Progenitor cell of endocrine pancreas (in vitro differentiated cells): Measurements from ENCODE around the gene HTR3B. TPM values are rescaled to one million over a fixed set of nuclear protein-coding genes. Genes with fewer than 3 reads are reported as not detected.
A peak's percentile ranks its signal among the peaks of the same experiment; 100 is the strongest.

Experiments used
- DNase-seq: peaks from one replicate; pipeline ENCODE4 v3.0.0; 2021; ENCODE audit warnings: low spot score; ENCODE audit not compliant: unreplicated experiment
- H3K27ac Mint-ChIP-seq: 2 replicates; pipeline ENCODE4 v1.8.0; 2021; ENCODE audit warnings: mild to moderate bottlenecking, moderate library complexity, mixed read lengths
- H3K27me3 Mint-ChIP-seq: 2 replicates; pipeline ENCODE4 v1.8.0; 2021; ENCODE audit warnings: mixed read lengths
- H3K36me3 Mint-ChIP-seq: 2 replicates; pipeline ENCODE4 v1.8.0; 2022; ENCODE audit warnings: mixed read lengths; ENCODE audit not compliant: insufficient read depth
- H3K4me1 Mint-ChIP-seq: 2 replicates; pipeline ENCODE4 v1.8.0; 2021; ENCODE audit warnings: low read depth, mixed read lengths
- H3K4me3 Mint-ChIP-seq: 2 replicates; pipeline ENCODE4 v1.8.0; 2021; ENCODE audit warnings: low read depth, mild to moderate bottlenecking, moderate library complexity, mixed read lengths
- H3K9me3 Mint-ChIP-seq: 2 replicates; pipeline ENCODE4 v1.8.0; 2021; ENCODE audit warnings: low read depth, mixed read lengths
- total RNA-seq: library from RNA; stranded (reverse); gene quantifications from 2 replicates; pipeline ENCODE4 v1.2.1, GENCODE V29; 2021
- TF ChIP-seq, protein P1 (sequence below): fragments of 200-600 bp; sonication (generic); IDR thresholded peaks from one replicate; pipeline ENCODE4 v1.5.0; 2021; ENCODE audit warnings: antibody characterized with exemption, mild to moderate bottlenecking; ENCODE audit not compliant: unreplicated experiment

The HTR3B gene
- total RNA-seq, 1 donor from 2014 or later = not detected

GRCh38 chr11:113864410-113864809 is 40.2 kb upstream of the HTR3B start:
- H3K36me3 Mint-ChIP-seq = peaks cover 20% of the 10 kb centered on the region

DNA sequence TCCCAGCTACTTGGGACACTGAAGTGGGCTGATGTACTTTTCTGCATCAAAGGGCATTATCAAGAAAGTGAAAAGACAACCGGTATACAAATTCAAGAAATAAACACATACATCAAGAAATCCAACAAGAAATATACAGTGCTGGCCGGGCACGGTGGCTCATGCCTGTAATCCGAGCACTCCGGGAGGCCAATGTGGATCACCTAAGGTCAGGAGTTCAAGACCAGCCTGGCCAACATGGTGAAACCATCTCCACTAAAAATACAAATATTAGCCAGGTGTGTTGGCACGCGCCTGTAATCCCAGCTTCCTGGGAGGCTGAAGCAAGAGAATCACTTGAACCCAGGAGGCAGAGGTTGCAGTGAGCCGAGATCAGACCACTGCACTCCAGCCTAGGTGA is 38.7 kb upstream of the HTR3B start:
- Mint-ChIP-seq H3K4me1 (peaks cover 8% of the 10 kb centered on the region), H3K4me3 (no peak overlapping the region), H3K27ac (no peak overlapping the region), H3K9me3 (peaks cover 2% of the 10 kb centered on the region), H3K27me3 (no peaks in the 10 kb centered on the region), H3K36me3 (peaks cover 20% of the 10 kb centered on the region)
- DNase-seq = no peak
- TF ChIP-seq, protein P1, sequence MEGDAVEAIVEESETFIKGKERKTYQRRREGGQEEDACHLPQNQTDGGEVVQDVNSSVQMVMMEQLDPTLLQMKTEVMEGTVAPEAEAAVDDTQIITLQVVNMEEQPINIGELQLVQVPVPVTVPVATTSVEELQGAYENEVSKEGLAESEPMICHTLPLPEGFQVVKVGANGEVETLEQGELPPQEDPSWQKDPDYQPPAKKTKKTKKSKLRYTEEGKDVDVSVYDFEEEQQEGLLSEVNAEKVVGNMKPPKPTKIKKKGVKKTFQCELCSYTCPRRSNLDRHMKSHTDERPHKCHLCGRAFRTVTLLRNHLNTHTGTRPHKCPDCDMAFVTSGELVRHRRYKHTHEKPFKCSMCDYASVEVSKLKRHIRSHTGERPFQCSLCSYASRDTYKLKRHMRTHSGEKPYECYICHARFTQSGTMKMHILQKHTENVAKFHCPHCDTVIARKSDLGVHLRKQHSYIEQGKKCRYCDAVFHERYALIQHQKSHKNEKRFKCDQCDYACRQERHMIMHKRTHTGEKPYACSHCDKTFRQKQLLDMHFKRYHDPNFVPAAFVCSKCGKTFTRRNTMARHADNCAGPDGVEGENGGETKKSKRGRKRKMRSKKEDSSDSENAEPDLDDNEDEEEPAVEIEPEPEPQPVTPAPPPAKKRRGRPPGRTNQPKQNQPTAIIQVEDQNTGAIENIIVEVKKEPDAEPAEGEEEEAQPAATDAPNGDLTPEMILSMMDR = no peak

More at GRCh38 chr11:113864410-113864809, 40.2 kb upstream of the HTR3B start:
- Mint-ChIP-seq H3K27ac (no peak overlapping the region), H3K9me3 (peaks cover 2% of the 10 kb centered on the region), H3K27me3 (no peaks in the 10 kb centered on the region), H3K4me3 (no peak overlapping the region), H3K4me1 (peaks cover 14% of the 10 kb centered on the region)
- TF ChIP-seq, protein P1 = no peak
- DNase-seq = no peak

GRCh38 chr11:113867843-113868503 is 36.6 kb upstream of the HTR3B start:
- Mint-ChIP-seq H3K9me3 (peaks cover 2% of the 10 kb centered on the region), H3K27ac (no peak overlapping the region), H3K4me1 (peaks cover 19% of the 10 kb centered on the region), H3K36me3 (peaks cover 25% of the 10 kb centered on the region), H3K27me3 (no peaks in the 10 kb centered on the region), H3K4me3 (no peak overlapping the region)
- DNase-seq = no peak
- TF ChIP-seq, protein P1 = no peak

DNA sequence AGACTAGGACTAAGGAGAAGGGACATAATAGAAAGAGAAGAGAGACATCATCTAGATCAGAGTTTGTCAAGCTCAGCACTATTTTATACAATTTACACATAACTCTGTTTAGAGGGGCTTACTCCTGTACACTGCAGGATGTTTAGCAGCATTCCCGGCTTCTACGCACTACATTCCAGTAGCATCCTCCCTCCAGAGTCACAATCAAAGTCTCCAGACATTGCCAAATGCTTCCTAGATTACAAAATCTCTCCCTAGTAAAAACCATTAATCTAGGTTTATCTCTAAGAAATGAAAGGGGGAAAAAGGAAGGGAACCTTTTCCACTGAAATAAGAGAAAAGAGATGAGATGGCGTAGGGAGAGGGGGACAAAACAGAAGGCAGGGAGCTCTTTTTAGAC is 33.3 kb upstream of the HTR3B start:
- DNase-seq = no peak
- TF ChIP-seq, protein P1 = no peak
- no peaks in the 10 kb centered on the region for H3K9me3 Mint-ChIP-seq
- peaks cover 26% of the 10 kb centered on the region for H3K4me1 Mint-ChIP-seq
- no peak overlapping the region for H3K27ac Mint-ChIP-seq
- H3K4me3 Mint-ChIP-seq = no peak overlapping the region
- peaks cover 17% of the 10 kb centered on the region for H3K36me3 Mint-ChIP-seq
- H3K27me3 Mint-ChIP-seq = no peaks in the 10 kb centered on the region

DNA sequence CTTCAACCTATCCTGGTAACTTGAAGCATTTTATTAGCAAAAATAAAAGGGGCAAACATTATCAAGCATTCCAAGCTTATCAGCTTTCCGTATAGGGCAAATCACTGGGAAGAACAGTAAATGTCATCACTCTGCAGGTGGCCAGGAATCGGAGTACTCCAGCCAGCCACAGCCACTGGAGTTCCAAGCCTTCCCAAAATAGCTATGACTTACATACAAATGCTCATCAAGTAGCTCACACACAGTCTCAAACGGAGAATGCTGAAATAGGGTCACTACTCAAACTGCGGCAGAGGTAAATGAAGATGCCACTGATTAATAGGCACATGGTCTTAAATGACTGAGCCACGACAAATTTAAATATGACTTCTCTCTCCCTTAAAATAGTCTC is 31.4 kb upstream of the HTR3B start:
- Mint-ChIP-seq H3K4me1 (peaks cover 26% of the 10 kb centered on the region), H3K27ac (no peak overlapping the region), H3K9me3 (no peaks in the 10 kb centered on the region), H3K27me3 (no peaks in the 10 kb centered on the region), H3K36me3 (peaks cover 9% of the 10 kb centered on the region), H3K4me3 (peak overlapping the region; percentile 89)
- TF ChIP-seq, protein P1 = no peak
- no peak for DNase-seq
